K562 (cell line): ENCODE results near the gene LRRC27. TPM values are rescaled to one million over a fixed set of nuclear protein-coding genes. Genes with fewer than 3 reads are reported as not detected.

ENCODE experiments used
- ATAC-seq: fragments of 200-7000 bp; cut with Tn5 transposase; 3 replicates; pipeline ENCODE4 v1.9.1; 2020; ENCODE audit warnings: moderate library complexity
- BruUV-seq: library from RNA; stranded (reverse); fragments of 400-500 nt; replicated peaks from 2 replicates; lab custom pipeline; 2021; lab: Mats Ljungman, UMichigan
- CTCF ChIA-PET: fragments of 300-600 bp; formaldehyde crosslinking; extraction: SDS; loops from one replicate; lab custom pipeline; 2021; ENCODE audit warnings: low intra/inter-chr PET ratio; lab: Yijun Ruan, JAX
- POLR2A ChIA-PET: fragments of 300-600, 350-650 bp; sonication (Branson Sonifier 250); formaldehyde crosslinking; extraction: SDS; loops from one replicate; lab custom pipeline; 2021; ENCODE audit warnings: antibody characterized with exemption, inconsistent platforms; lab: Yijun Ruan, JAX
- DNase-seq, 4 experiments: peaks; one replicate each; pipeline versions ENCODE4 v3.0.0 to v3.0.0-alpha.2; 2011 to 2018; ENCODE audit warnings: low spot score in 3 of 4, mixed read lengths in 3 of 4; ENCODE audit errors: extremely low read depth in 1 of 4
- FAIRE-seq: peaks from 2 replicates; lab custom pipeline; 2011; peaks lifted over from hg19 to GRCh38; lab: Jason Lieb, UNC
- H2AFZ ChIP-seq: 2 replicates; pipeline ENCODE4 v1.6.0; 2011; ENCODE audit warnings: low read depth, low read length, control low read depth, inconsistent platforms
- H3K27ac ChIP-seq: fragments of 200-600 bp; 3 replicates; pipeline ENCODE4 v1.8.0; 2011; ENCODE audit warnings: low read depth, mild to moderate bottlenecking, control low read depth, inconsistent platforms, low read length, moderate library complexity, mixed read lengths; ENCODE audit errors: extremely low read depth
- H3K27me3 ChIP-seq, 2 experiments: fragments of 300-600 bp in 1 of 2; 2 replicates in 1 of 2; 3 replicates in 1 of 2; pipeline versions ENCODE4 v1.6.0 to v1.8.0; 2011; ENCODE audit warnings: inconsistent platforms in 2 of 2, low read length in 2 of 2, mild to moderate bottlenecking in 1 of 2, mixed read lengths in 1 of 2, moderate library complexity in 1 of 2; ENCODE audit not compliant: control insufficient read depth in 2 of 2, insufficient read depth in 2 of 2
- H3K36me3 ChIP-seq: fragments of 300-600 bp; 3 replicates; pipeline ENCODE4 v1.8.0; 2011; ENCODE audit warnings: mild to moderate bottlenecking, low read length, inconsistent platforms; ENCODE audit not compliant: control insufficient read depth, insufficient read depth
- H3K4me1 ChIP-seq, 2 experiments: fragments of 200-600 bp in 1 of 2; replicated peaks in 1 of 2; 2 replicates in 1 of 2; 3 replicates in 1 of 2; pipeline versions ENCODE4 v1.5.1 to v1.8.0; 2011; ENCODE audit warnings: inconsistent platforms in 2 of 2, low read length in 2 of 2, mild to moderate bottlenecking in 1 of 2, mixed read lengths in 1 of 2, moderate library complexity in 1 of 2; ENCODE audit not compliant: control insufficient read depth in 2 of 2, insufficient read depth in 2 of 2
- H3K4me2 ChIP-seq: 2 replicates; pipeline ENCODE4 v1.6.1; 2011; ENCODE audit warnings: low read length, control low read depth, inconsistent platforms, mixed read lengths; ENCODE audit not compliant: insufficient read depth
- H3K4me3 ChIP-seq: fragments of 200-600 bp; sonication (generic), shearing (Covaris generic); 2 replicates; pipeline ENCODE4 v1.5.1; 2016; ENCODE audit warnings: control low read depth, inconsistent platforms
- H3K79me2 ChIP-seq: fragments of 200-600 bp; 3 replicates; pipeline ENCODE4 v1.8.0; 2011; ENCODE audit warnings: low read length, inconsistent platforms; ENCODE audit not compliant: control insufficient read depth, insufficient read depth
- H3K9ac ChIP-seq, 2 experiments: 2 replicates each; pipeline versions ENCODE4 v1.6.0 to v1.6.1; 2011; ENCODE audit warnings: low read depth in 2 of 2, low read length in 2 of 2, control low read depth in 1 of 2, inconsistent platforms in 1 of 2, mild to moderate bottlenecking in 1 of 2, mixed read lengths in 1 of 2; ENCODE audit not compliant: insufficient read depth in 1 of 2
- H3K9me1 ChIP-seq: one replicate; pipeline ENCODE4 v1.6.0; 2011; ENCODE audit warnings: inconsistent platforms, mild to moderate bottlenecking, low read length, moderate library complexity; ENCODE audit not compliant: control insufficient read depth, insufficient read depth
- H3K9me3 ChIP-seq: replicated peaks from 2 replicates; pipeline ENCODE4 v1.5.1; 2011; ENCODE audit warnings: low read depth, low read length, inconsistent platforms; ENCODE audit not compliant: control insufficient read depth, insufficient read depth
- H4K20me1 ChIP-seq: replicated peaks from 2 replicates; pipeline ENCODE4 v1.6.1; 2011; ENCODE audit warnings: low read length, inconsistent platforms, mixed read lengths; ENCODE audit not compliant: control insufficient read depth, insufficient read depth
- ATF7 ChIP-seq: fragments of 450-650 bp; IDR thresholded peaks from 2 replicates; pipeline ENCODE4 v1.7.1; 2014; ENCODE audit warnings: mild to moderate bottlenecking, moderate library complexity
- CEBPB ChIP-seq: fragments of 450-650 bp; IDR thresholded peaks from 2 replicates; pipeline ENCODE4 v1.6.1; 2016; ENCODE audit warnings: missing genetic modification characterization, missing compliant biosample characterization
- CEBPG ChIP-seq, 3 experiments: fragments of 200-800 bp in 1 of 3; sonication (Bioruptor generic) in 1 of 3; sonication (generic) in 1 of 3; formaldehyde crosslinking in 1 of 3; IDR thresholded peaks in 2 of 3; conservative IDR thresholded peaks in 1 of 3; 2 replicates each; pipeline versions ENCODE4 v1.6.1 to v1.8.0; 2016 to 2022; ENCODE audit warnings: missing compliant biosample characterization in 2 of 3, missing genetic modification characterization in 2 of 3, mild to moderate bottlenecking in 1 of 3, missing genetic modification reagents in 1 of 3
- FOXK2 ChIP-seq, 2 experiments: fragments of 450-650 bp; IDR thresholded peaks in 1 of 2; conservative IDR thresholded peaks in 1 of 2; 2 replicates each; pipeline ENCODE4 v1.6.1; 2016; ENCODE audit warnings: low read depth in 2 of 2, mild to moderate bottlenecking in 1 of 2
- NUFIP1 ChIP-seq: fragments of 450-650 bp; IDR thresholded peaks from 2 replicates; pipeline ENCODE4 v1.6.1; 2018; ENCODE audit not compliant: partially characterized antibody
- PRDM10 ChIP-seq: fragments of 450-650 bp; IDR thresholded peaks from 2 replicates; pipeline ENCODE4 v1.6.1; 2018; ENCODE audit not compliant: partially characterized antibody
- RNF2 ChIP-seq: sonication (generic); IDR thresholded peaks from 2 replicates; pipeline ENCODE4 v1.6.1; 2016
- ZNF699 ChIP-seq: fragments of 250-450 bp; sonication (Bioruptor Pico); IDR thresholded peaks from 2 replicates; pipeline ENCODE4 v1.8.0; 2021; ENCODE audit warnings: mild to moderate bottlenecking, moderate library complexity; ENCODE audit not compliant: insufficient replicate concordance
- WGBS: fragments of 100-300 bp; shearing (Covaris generic); methylation state at CpG from one replicate; pipeline ENCODE4 v1.1.6; 2016; ENCODE audit warnings: low coverage, mixed read lengths; ENCODE audit not compliant: insufficient coverage; ENCODE audit errors: missing lambda C conversion rate; 5-methylcytosine and 5-hydroxymethylcytosine counted together
- in situ Hi-C: fragments of 300-500 bp; cut with MboI; formaldehyde crosslinking; loops from 4 replicates; pipeline ENCODE4 v1.15.0; 2018; ENCODE audit warnings: inconsistent platforms, mixed read lengths
- intact Hi-C: fragments of 100-400 bp; cut with micrococcal nuclease; formaldehyde crosslinking; loops from 2 replicates; pipeline ENCODE4 v1.14.2; 2022
- polyA plus RNA-seq, 8 experiments: library from polyadenylated mRNA; depleted of rRNA in 4 of 8; stranded (reverse) in 5 of 8; unstranded in 3 of 8; fragments of >200 nt; fragmentation: Nextera tagmentation in 2 of 8; fragmentation: Illumina TruSeq in 1 of 8; extraction: Ambion mirVana in 2 of 8; extraction: Trizol in 1 of 8; gene quantifications; 2 replicates each; pipeline versions ENCODE4 v1.2.1 to v1.2.3, GENCODE V29; 2011 to 2014; ENCODE audit warnings: inconsistent platforms in 1 of 8, missing spikeins in 1 of 8
- total RNA-seq, 7 experiments: library from RNA; depleted of rRNA in 6 of 7; stranded (reverse); fragments of >200 nt in 6 of 7; fragmentation: Illumina TruSeq in 2 of 7; extraction: Trizol in 2 of 7; gene quantifications; 2 replicates each; pipeline versions ENCODE4 v1.2.1 to v1.2.3, GENCODE V29; 2011 to 2021; ENCODE audit warnings: low replicate concordance in 1 of 7

The LRRC27 gene
- total and polyA plus RNA-seq, 9 of the 15 experiments (the other 6 are each of a cell fraction or from before 2014, with no cell fraction given): 0.10 to 2.7 (median 1.4) TPM

DNA sequence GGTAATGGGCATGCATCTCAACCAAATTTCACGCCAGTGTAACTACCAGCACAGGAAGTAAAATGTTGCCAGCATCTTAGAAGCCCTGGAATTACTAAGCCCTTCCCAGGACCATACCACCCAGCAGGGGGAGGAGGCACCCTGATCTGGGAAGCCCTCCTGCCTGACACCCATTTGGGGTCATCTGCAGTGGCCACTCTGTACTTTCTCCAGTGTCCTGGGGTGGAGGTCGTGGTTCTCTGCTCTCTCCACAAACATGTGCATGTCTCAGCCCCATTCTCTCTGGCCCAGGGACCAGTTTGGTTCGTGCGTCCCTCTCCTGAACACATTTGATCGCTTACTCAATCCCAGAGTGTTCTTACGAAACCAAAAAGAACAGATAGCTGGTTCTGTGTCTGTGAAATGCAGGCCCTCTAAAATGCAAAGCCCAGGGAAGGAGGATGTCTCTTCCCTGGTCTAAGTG is 9.4 kb upstream of the LRRC27 start:
- H3K79me2 ChIP-seq: peaks cover 21% of the 10 kb centered on the region
- H3K4me3 ChIP-seq: no peak overlapping the region
- ChIA-PET POLR2A (no interaction called here), CTCF (no interaction called here)
- no peak overlapping the region; the same call in 2 of the 3 replicates for H3K27ac ChIP-seq
- H3K36me3 ChIP-seq: peaks cover 32% of the 10 kb centered on the region; the same call in 2 of the 3 replicates
- no peak overlapping the region for H2AFZ ChIP-seq
- DNase-seq (no peak), ATAC-seq (no peak), FAIRE-seq (no peak)
- BruUV-seq: no TSS peak
- TF ChIP-seq CEBPB (tag): peak; percentile 91
- no peak for TF ChIP-seq RNF2
- no peak for TF ChIP-seq ZNF699 (CRISPR knock-in tag)
- TF ChIP-seq CEBPG (CRISPR knock-in tag; IDR thresholded peaks at IDR 0.05): peak; percentile 22; the same call in 1 of the 2 replicates
- TF ChIP-seq CEBPG (tag; conservative IDR thresholded peaks at IDR 0.05 in 1 of 2, IDR thresholded peaks at IDR 0.05 in 1 of 2): peak in 1 of 2 experiments; percentile 49; a peak in 1 of 4 replicates
- peak; percentile 96 for TF ChIP-seq PRDM10
- TF ChIP-seq ATF7: peak; percentile 75
- 0 out of 4 replicates have a peak, but pooled peaks of 1 of the 2 experiments have one; percentile 27 for TF ChIP-seq FOXK2 (conservative IDR thresholded peaks at IDR 0.05 in 1 of 2, IDR thresholded peaks at IDR 0.05 in 1 of 2; ENCODE audit: low read depth in 2 of 2)
- no peak for TF ChIP-seq NUFIP1
- H3K4me2 ChIP-seq: no peak overlapping the region
- WGBS: 74% methylated on average over 3 of the region's 6 CpGs
- H3K9me1 ChIP-seq: peaks cover 8% of the 10 kb centered on the region
- in situ Hi-C loops: no loop called here
- H3K9me3 ChIP-seq: no peaks in the 10 kb centered on the region
- peaks cover 21 to 32% of the 10 kb centered on the region in 2 experiments; a peak in 4 of 5 replicates for H3K4me1 ChIP-seq
- H3K27me3 ChIP-seq: no peaks in the 10 kb centered on the region
- H3K9ac ChIP-seq: no peak overlapping the region
- H4K20me1 ChIP-seq: no peaks in the 10 kb centered on the region; the same call in 1 of the 2 replicates
- intact Hi-C loops: no loop called here
